Esophagus squamous epithelium (tissue), 4 donors: ENCODE data around the gene YIF1A.

ENCODE experiments used
- CTCF ChIP-seq, 6 experiments: fragments of 450-650 bp in 4 of 6; fragments of 200-600 bp in 2 of 6; sonication (generic) in 2 of 6; IDR thresholded peaks; one replicate each; pipeline ENCODE4 v1.5.1; 2016 to 2019; ENCODE audit warnings: antibody characterized with exemption in 6 of 6, mild to moderate bottlenecking in 4 of 6, moderate library complexity in 4 of 6
- POLR2A ChIP-seq, 4 donors: fragments of 450-650 bp; IDR thresholded peaks; one replicate each; pipeline ENCODE4 v1.6.1; 2017; ENCODE audit warnings: antibody characterized with exemption in 4 of 4, mild to moderate bottlenecking in 4 of 4, moderate library complexity in 3 of 4

DNA sequence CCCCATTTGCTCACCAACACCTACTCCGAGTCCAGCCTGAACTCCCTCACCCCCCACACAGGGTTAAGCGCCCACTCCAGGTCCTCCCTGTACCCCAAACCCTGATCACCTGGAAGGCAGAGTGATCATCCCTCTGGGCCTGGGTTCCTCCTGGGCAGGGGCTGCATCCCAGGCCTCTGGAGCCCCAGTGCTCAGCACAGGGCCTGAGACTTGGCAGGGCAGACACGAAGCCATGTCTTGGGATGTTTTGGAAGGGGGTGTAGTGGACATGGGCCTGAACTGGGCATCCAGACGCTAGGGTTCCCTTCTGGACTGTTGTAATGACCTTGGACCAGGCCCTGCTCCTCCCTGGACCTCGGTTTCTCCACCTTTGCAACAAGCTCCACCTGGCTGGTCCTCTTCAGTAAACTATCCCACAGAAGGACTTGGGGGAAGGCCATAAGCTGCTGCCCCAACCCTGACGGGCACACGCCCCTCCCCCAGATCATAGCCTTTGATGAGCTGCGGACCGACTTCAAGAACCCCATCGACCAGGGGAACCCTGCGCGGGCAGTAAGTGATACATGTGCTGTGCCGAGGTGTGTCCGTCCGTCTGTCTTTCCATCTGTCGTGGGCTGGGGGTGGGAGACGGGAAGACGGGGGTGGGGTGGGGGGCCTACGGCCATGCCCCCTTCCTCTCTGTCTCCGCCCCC, 7.0 kb downstream of the YIF1A start:
- TF ChIP-seq POLR2A (IDR thresholded peaks at IDR 0.05) (no peak), CTCF (IDR thresholded peaks at IDR 0.05) (no peak)
